DOHH2 (cell line): ENCODE results near the gene L3MBTL4.

Source experiments
- CTCF ChIP-seq: fragments of 200-600 bp; sonication (generic); IDR thresholded peaks from one replicate; pipeline ENCODE4 v1.5.1; 2014; ENCODE audit warnings: antibody characterized with exemption, mild to moderate bottlenecking, low read depth, low read length; ENCODE audit not compliant: poor library complexity, severe bottlenecking
- EZH2phosphoT487 ChIP-seq: fragments of 200-600 bp; sonication (generic); IDR thresholded peaks from 2 replicates; pipeline ENCODE4 v1.6.1; 2017; ENCODE audit warnings: borderline replicate concordance, mild to moderate bottlenecking, antibody characterized with exemption, low read length, moderate library complexity, mixed read lengths

- TF ChIP-seq CTCF (no peak), EZH2phosphoT487 (no peak)
Observed at GRCh38 chr18:6004119-6004518, 410.6 kb downstream of the L3MBTL4 start.
